ENCODE data around the gene ELOVL3.

DNA sequence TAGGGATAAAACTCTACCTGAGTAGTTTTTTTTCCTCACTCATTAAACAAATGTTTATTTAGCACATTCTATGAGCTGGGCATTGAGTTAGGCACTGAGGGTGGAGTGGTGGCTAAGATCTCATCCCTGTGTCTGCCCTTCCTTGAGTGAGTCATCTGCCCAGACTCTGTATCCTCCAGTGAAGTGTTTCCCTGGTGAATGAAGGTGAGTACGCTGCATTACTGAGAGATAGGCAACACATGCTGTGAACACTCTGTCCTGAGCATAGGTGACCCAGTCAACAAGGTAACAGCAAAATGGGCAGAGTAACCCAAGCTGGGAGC, 9.5 kb downstream of the ELOVL3 start:
- TF ChIP-seq, protein P1, sequence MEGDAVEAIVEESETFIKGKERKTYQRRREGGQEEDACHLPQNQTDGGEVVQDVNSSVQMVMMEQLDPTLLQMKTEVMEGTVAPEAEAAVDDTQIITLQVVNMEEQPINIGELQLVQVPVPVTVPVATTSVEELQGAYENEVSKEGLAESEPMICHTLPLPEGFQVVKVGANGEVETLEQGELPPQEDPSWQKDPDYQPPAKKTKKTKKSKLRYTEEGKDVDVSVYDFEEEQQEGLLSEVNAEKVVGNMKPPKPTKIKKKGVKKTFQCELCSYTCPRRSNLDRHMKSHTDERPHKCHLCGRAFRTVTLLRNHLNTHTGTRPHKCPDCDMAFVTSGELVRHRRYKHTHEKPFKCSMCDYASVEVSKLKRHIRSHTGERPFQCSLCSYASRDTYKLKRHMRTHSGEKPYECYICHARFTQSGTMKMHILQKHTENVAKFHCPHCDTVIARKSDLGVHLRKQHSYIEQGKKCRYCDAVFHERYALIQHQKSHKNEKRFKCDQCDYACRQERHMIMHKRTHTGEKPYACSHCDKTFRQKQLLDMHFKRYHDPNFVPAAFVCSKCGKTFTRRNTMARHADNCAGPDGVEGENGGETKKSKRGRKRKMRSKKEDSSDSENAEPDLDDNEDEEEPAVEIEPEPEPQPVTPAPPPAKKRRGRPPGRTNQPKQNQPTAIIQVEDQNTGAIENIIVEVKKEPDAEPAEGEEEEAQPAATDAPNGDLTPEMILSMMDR (conservative IDR thresholded peaks at IDR 0.05 in 1 of 2, IDR thresholded peaks at IDR 0.05 in 1 of 2; ENCODE audit: extremely low read depth in 1 of 2, insufficient read depth in 1 of 2, low read depth in 1 of 2, low read length in 2 of 2): no peak
- no peak for TF ChIP-seq EZH2 (IDR thresholded peaks at IDR 0.05; ENCODE audit: borderline replicate concordance, low read length)
